A549 treated with Mapracorat at 1 μM for 4 hours (cell line): ENCODE measurements around the gene ZNF280C. TPM values are rescaled to one million over a fixed set of nuclear protein-coding genes. Genes with fewer than 3 reads are reported as not detected.

ENCODE experiments used
- total RNA-seq: library from RNA; stranded (reverse); fragments of 200-300 nt; extraction: Qiagen RNA extraction; gene quantifications from 5 replicates; pipeline ENCODE4 v1.2.3, GENCODE V29; 2022

Gene ZNF280C
- 2.4 to 2.9 TPM (median 2.6 TPM) in 5 replicates for total RNA-seq

GRCh38 chrX:130268449-130269170 lies at the start of gene ZNF280C:
Gene ZNF280C (minus strand): TSS chrX:130268899. CDS start chrX:130260449, 8,450 bp downstream.

GRCh38 chrX:130171446-130172126 lies 97.1 kb downstream of the ZNF280C start, which contains the start of gene RAB33A:
Gene RAB33A (plus strand): TSS chrX:130171962. CDS start chrX:130172063, 101 bp downstream.

GRCh38 chrX:130165703-130166502 lies 102.8 kb downstream of the ZNF280C start, which contains the start of gene AIFM1:
Gene AIFM1 (minus strand): TSS chrX:130165841. CDS start chrX:130165656, 185 bp downstream.

Other genes starting within 250 kb of the ZNF280C start
- 25.7 to 28.7 TPM (median 28.7 TPM) in 5 replicates for gene ELF4, start 158.4 kb downstream of the ZNF280C start, total RNA-seq
- gene AIFM1, start 103.1 kb downstream of the ZNF280C start, total RNA-seq = 66.6 to 74.0 TPM (median 70.3 TPM) in 5 replicates
- 0.13 to 0.32 TPM (median 0.27 TPM) in 5 replicates for gene RAB33A, start 96.9 kb downstream of the ZNF280C start, total RNA-seq
- 17.0 to 17.8 TPM (median 17.4 TPM) in 5 replicates for gene SLC25A14, start 71.0 kb upstream of the ZNF280C start, total RNA-seq
- gene GPR119, start 116.8 kb upstream of the ZNF280C start, total RNA-seq = not detected in 5 replicates
- 27.0 to 30.8 TPM (median 28.1 TPM) in 5 replicates for gene RBMX2, start 133.1 kb upstream of the ZNF280C start, total RNA-seq